ENCODE data around the gene HES2.
"Not testable (repeated sequence)": the region's sequence is repeated elsewhere in the genome, so short reads cannot be mapped to it uniquely, and the experiment has no call there.

HES2 gene

DNA sequence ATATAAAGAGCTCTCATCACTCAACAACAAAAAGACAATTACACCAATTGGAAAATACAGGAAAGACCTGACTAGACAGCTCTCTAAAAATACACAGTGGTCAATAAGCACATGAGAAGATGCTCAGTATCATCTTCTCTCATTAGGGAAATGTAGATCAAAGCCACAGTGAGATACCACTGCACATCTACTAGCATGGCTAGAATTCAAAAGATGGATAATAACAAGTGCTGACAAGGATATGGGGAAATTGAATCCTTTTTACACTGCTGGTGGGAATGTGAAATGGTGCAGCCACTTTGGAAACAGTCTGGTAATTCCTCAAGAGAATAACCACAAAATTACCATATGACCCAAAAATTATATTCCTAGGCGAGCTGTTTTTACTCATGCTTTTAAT, 35.6 kb downstream of the HES2 start:
- no peak for DNase-seq

GRCh38 chr1:6380037-6380436, 39.7 kb downstream of the HES2 start:
- DNase-seq = no peak

GRCh38 chr1:6378096-6378746, 41.5 kb downstream of the HES2 start:
- DNase-seq = no peak

DNA sequence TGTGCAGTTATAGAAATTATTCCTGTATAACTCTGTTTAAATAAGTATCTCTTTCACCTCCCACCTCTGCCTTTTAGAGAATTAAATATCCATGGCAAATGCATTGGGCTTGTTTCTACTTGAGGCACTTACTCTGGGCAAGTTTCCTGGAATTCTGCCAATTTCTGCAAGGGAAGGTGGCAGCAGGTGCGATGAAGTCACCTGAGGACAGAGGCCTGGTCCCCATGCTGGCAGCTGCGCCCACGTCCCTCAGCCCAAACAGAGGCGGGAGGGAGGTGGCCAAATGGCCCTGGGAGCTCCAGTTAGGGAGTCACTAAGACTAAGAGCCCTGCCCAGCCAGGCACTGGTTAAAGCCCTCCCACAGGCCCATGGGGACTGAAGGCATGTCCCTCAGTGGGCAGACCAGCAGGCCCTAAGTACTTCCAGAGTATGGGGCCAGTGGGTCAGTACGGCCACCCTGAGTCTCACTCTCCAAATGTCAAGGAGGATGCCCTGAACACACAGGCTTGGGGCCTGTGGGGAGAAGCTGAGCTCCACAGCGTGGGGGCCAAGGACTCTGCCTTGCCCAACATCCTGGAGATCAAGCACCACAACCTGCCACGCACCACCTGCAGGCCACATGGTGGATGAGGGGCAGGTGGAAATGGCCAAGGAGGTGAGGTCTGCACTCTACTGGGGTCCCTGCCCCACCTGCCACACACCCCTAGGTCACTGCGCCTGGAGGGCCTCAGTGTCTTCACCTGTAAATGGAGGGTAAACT, 45.6 kb downstream of the HES2 start:
- DNase-seq = no peak

DNA sequence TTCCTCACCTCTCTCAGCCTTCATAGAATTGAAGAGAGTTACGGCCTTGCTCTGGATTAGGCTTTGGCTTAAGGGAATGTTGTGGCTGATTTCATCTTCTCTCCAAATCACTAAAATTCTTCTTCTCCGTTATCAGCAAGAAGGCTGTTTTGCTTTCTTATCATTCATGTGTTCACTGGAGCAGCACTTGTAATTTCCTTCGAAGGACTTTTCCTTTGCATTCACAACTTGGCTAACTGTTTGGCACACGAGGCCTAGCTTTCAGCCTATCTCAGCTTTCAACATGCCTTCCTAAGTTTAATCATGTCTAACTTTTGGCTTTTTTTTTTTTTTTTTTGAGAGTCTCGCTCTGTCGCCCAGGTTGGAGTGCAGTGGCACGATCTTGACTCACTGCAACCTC, 47.5 kb downstream of the HES2 start:
- DNase-seq = not testable (repeated sequence)

DNA sequence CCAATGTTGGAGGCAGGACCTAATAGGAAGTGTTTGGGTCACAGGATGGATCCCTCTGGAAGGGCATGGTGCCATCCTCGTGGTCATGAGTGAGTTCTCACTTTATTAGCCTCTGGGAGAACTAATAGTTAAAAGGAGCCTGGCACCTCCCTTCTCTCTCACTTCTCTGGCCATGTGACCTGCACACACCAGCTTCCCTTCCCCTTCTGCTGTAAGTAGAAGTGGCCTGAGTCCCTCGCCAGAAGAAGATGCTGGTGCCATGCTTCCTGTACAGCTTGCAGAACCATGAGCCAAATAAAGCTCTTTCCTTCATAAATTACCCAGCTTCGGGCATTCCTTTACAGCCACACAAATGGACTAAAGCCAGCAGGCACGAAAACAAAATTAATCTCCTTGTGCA, 49.7 kb downstream of the HES2 start:
- no peak for DNase-seq

DNA sequence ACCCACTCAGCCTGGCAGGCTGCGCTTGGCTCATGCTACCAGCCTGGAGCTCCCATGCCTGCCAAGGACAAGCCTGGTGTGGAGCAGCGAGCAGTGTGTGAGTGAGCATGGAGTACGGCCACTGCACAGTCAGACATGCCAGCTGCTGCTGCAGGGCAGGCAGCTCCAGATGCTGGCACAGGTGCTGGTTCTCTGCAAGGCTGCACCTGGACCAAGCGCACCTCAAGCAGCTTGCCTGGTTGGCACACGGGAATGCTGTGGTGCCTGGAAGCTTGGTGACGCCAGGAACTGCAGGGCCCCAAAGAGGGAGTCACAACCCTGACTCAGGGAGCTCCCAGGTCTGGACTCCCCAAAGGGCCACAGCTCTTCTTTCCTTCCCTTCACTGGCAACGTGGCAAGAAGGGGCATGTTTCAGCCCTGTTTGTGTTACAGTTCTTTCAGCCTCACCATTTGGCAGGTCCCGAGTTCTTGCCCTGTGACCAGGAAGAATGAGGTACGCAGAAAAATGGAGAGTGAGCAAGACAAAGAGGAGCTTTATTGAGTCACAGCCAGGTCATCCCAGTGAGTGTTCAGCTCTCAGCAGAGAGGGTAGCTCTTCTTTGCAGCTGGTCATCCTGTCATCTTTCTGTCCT, 52.2 kb downstream of the HES2 start:
- DNase-seq = no peak

GRCh38 chr1:6365047-6365446, 54.7 kb downstream of the HES2 start:
- peak; percentile 67 for DNase-seq

- DNase-seq = peak; percentile 15
Measured at GRCh38 chr1:6363085-6363884, 56.4 kb downstream of the HES2 start.

Measured in CD4-positive, alpha-beta T cell treated with Interleukin-6 for 4 hours (primary cell).